Measurements from ENCODE around the gene MYMK. TPM values are rescaled to one million over a fixed set of nuclear protein-coding genes. Genes with fewer than 3 reads are reported as not detected.

MYMK gene
- total and polyA plus RNA-seq, 2 of the 8 experiments (the other 6 are each of a cell fraction or from before 2014, with no cell fraction given): not detected

DNA sequence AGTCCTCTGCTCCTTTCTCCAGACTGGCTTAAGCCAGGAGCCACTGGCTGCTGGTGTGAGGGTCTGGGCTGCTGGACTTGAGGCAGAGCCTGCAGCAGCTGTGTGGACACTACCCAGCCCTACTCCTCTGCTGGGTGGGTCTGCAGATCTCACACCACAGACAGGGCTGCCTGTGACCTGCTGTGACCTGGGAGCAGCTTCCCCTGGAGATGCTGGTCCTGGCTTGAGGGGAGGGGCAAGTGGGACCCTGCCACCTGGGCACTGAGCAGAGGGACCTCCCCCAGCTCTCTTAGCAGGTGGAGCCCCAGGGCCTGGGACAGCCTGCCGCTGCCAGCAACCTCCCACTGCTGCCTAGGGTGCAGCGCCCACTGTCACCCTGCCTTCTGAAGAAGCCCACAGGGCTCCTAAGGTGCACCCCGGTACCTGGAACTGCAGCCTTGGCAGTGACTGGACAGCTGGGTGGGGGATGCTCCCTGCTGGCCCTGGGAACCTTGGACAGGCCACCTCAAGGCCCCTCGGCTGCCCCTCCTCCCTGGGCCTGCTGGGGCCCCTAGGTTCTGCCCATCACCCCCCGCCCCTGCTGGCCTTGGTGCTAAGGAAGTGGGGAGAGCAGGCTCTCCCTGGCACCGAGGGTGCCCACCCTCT is 55.9 kb downstream of the MYMK start:
- H4K91ac ChIP-seq (replicated peaks; ENCODE audit: insufficient read length, low read length): no peak overlapping the region
- no peak overlapping the region for H2AK5ac ChIP-seq (ENCODE audit: low read depth, low read length)
- H3K79me1 ChIP-seq (ENCODE audit: low read depth, low read length): no peaks in the 10 kb centered on the region; the same call in 1 of the 2 replicates
- H2BK5ac ChIP-seq (ENCODE audit: low read depth, low read length): no peak overlapping the region
- no peak overlapping the region for H2BK120ac ChIP-seq (replicated peaks; ENCODE audit: low read depth, low read length)
- H3K18ac ChIP-seq (ENCODE audit: extremely low read depth, low read length): no peak overlapping the region
- H4K20me1 ChIP-seq (replicated peaks in 1 of 2; ENCODE audit: control insufficient read depth in 1 of 2, insufficient read depth in 2 of 2, low read length in 2 of 2): peaks cover 1 to 22% of the 10 kb centered on the region in 2 experiments
- H4K8ac ChIP-seq (ENCODE audit: extremely low read depth, insufficient read depth, low read length): peak overlapping the region; percentile 77
- POLR2A ChIA-PET (ENCODE audit: partially characterized antibody): interaction anchor here (0.7 to 3.5 kb wide), 14 partner anchors 8 to 123 kb away, joined by 3 to 19 read pairs (median 4); partner anchors contain the start of genes CACFD1, MED22, RPL7A and SLC2A6
- no peaks in the 10 kb centered on the region for H3K27me3 ChIP-seq (replicated peaks in 1 of 4; ENCODE audit: control insufficient read depth in 3 of 4, extremely low read depth in 1 of 4, insufficient read depth in 3 of 4, low read length in 3 of 4)
- no peak for DNase-seq (ENCODE audit: low read depth in 1 of 2, low spot score in 2 of 2)
- no peaks in the 10 kb centered on the region for H3K79me2 ChIP-seq (ENCODE audit: control insufficient read depth in 1 of 2, insufficient read depth in 2 of 2, low read length in 2 of 2)
- H2BK20ac ChIP-seq (ENCODE audit: low read length): no peak overlapping the region
- H4K5ac ChIP-seq (ENCODE audit: insufficient read length, low read depth, low read length): no peak overlapping the region
- no peak overlapping the region for H2BK12ac ChIP-seq (ENCODE audit: low read depth, low read length)
- no peaks in the 10 kb centered on the region for H3K23me2 ChIP-seq (ENCODE audit: low read depth, low read length)
- WGBS, 2 experiments (ENCODE audit: extremely low coverage in 1 of 2, insufficient coverage in 1 of 2, insufficient read length in 1 of 2, insufficient replicate concordance in 2 of 2, low coverage in 1 of 2, low lambda C conversion rate in 2 of 2, missing lambda C conversion rate in 1 of 2): 90% methylated on average over 5 of the region's 6 CpGs; no CpG with 5 or more reads in 1 of the 2 experiments
- no peak overlapping the region for H3K4ac ChIP-seq (replicated peaks; ENCODE audit: insufficient read length, low read depth, low read length)
- no peak overlapping the region for H3K56ac ChIP-seq (replicated peaks; ENCODE audit: insufficient read length, low read depth, low read length)
- no peak overlapping the region for H3K9ac ChIP-seq (replicated peaks in 1 of 4; ENCODE audit: extremely low read depth in 1 of 4, low read depth in 3 of 4, low read length in 3 of 4)
- H3K14ac ChIP-seq (ENCODE audit: insufficient read length): no peak overlapping the region
- H2BK15ac ChIP-seq (ENCODE audit: low read length): no peak overlapping the region
- CTCF ChIA-PET (ENCODE audit: partially characterized antibody): interaction anchor here (0.7 to 2.4 kb wide), 10 partner anchors 8 to 112 kb away, joined by 3 to 17 read pairs (median 4); partner anchors contain the start of gene SLC2A6
- no peak overlapping the region for H3K4me2 ChIP-seq (ENCODE audit: insufficient read depth in 1 of 2, low read depth in 2 of 2, low read length in 2 of 2)
- no peak for FAIRE-seq
- H3K9me3 ChIP-seq (ENCODE audit: insufficient read depth in 2 of 2, low read depth in 1 of 2, low read length in 1 of 2): no peaks in the 10 kb centered on the region
- H3K27ac ChIP-seq (ENCODE audit: low read depth, low read length): no peak overlapping the region
- no peak overlapping the region for H2AFZ ChIP-seq (ENCODE audit: low read length)
- no peaks in the 10 kb centered on the region; a peak in 2 of 7 replicates for H3K4me1 ChIP-seq (replicated peaks in 1 of 4; ENCODE audit: control insufficient read depth in 3 of 4, insufficient read depth in 4 of 4, low read length in 3 of 4)
- H3K4me3 ChIP-seq (ENCODE audit: extremely low read depth in 1 of 4, insufficient read depth in 2 of 4, low read depth in 3 of 4, low read length in 4 of 4): no peak overlapping the region
- H3K36me3 ChIP-seq (ENCODE audit: control insufficient read depth in 2 of 4, insufficient read depth in 4 of 4, low read length in 3 of 4): peaks cover 0 to 10% (median 0%) of the 10 kb centered on the region in 4 experiments; a peak in 2 of 8 replicates
- no peak overlapping the region for H3K23ac ChIP-seq (ENCODE audit: insufficient read length)
- TF ChIP-seq RFX5 (IDR thresholded peaks at IDR 0.05; ENCODE audit: borderline replicate concordance, low read depth, low read length) (no peak), RBBP5 (IDR thresholded peaks at IDR 0.05; ENCODE audit: borderline replicate concordance, low read depth, low read length) (no peak), TAF7 (optimal IDR thresholded peaks at IDR 0.05; ENCODE audit: borderline replicate concordance, low read depth, low read length) (no peak), PHF8 (conservative IDR thresholded peaks at IDR 0.05; ENCODE audit: low read depth, low read length) (no peak), RXRA (IDR thresholded peaks at IDR 0.05; ENCODE audit: insufficient read depth, low read depth, low read length) (no peak), RNF2 (IDR thresholded peaks at IDR 0.05; ENCODE audit: borderline replicate concordance, low read depth, low read length, missing control alignments, poor library complexity, severe bottlenecking) (no peak), POLR2AphosphoS5 (IDR thresholded peaks at IDR 0.05; ENCODE audit: low read depth, low read length) (0 out of 2 replicates have a peak, but pooled peaks have one; percentile 18)
